ENCODE measurements around the gene ADARB2.

DNA sequence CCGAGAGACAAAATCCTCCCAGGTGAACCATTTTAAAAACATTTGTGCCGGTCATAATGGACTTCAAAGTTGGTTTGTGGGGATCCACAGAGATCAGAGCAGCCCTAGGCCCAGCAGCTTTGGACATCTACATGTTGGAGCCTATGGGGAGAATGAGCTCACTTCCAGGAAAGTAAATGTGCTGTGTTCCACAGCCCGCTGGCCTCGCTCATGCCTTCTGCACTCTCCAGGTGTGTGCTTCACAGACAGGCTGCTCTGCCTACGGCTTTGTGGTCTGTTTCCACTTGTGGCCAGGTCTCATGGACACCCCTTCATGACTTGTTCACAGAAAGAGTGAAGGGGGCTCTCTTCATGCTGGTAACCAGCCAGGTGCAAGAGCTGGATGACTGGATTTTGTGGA, 141.6 kb downstream of the ADARB2 start:
- TF ChIP-seq, protein P1, sequence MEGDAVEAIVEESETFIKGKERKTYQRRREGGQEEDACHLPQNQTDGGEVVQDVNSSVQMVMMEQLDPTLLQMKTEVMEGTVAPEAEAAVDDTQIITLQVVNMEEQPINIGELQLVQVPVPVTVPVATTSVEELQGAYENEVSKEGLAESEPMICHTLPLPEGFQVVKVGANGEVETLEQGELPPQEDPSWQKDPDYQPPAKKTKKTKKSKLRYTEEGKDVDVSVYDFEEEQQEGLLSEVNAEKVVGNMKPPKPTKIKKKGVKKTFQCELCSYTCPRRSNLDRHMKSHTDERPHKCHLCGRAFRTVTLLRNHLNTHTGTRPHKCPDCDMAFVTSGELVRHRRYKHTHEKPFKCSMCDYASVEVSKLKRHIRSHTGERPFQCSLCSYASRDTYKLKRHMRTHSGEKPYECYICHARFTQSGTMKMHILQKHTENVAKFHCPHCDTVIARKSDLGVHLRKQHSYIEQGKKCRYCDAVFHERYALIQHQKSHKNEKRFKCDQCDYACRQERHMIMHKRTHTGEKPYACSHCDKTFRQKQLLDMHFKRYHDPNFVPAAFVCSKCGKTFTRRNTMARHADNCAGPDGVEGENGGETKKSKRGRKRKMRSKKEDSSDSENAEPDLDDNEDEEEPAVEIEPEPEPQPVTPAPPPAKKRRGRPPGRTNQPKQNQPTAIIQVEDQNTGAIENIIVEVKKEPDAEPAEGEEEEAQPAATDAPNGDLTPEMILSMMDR (tag by site-specific recombination; IDR thresholded peaks at IDR 0.05) = no peak
- TF ChIP-seq BCL11A (tag by site-specific recombination; IDR thresholded peaks at IDR 0.05; ENCODE audit: low read depth) (no peak), SETDB1 (IDR thresholded peaks at IDR 0.05; ENCODE audit: insufficient read length, low read length) (no peak)
- TF ChIP-seq, protein P2, sequence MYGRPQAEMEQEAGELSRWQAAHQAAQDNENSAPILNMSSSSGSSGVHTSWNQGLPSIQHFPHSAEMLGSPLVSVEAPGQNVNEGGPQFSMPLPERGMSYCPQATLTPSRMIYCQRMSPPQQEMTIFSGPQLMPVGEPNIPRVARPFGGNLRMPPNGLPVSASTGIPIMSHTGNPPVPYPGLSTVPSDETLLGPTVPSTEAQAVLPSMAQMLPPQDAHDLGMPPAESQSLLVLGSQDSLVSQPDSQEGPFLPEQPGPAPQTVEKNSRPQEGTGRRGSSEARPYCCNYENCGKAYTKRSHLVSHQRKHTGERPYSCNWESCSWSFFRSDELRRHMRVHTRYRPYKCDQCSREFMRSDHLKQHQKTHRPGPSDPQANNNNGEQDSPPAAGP (tag by site-specific recombination; IDR thresholded peaks at IDR 0.05) = no peak
